BJ (cell line): Measurements from ENCODE around the gene ZKSCAN5. TPM values are rescaled to one million over a fixed set of nuclear protein-coding genes. Genes with fewer than 3 reads are reported as not detected.
"Not testable (repeated sequence)": the region's sequence is repeated elsewhere in the genome, so short reads cannot be mapped to it uniquely, and the experiment has no call there.

Experiments used
- CTCF ChIA-PET: fragments of 350-600 bp; formaldehyde crosslinking; extraction: SDS; loops from one replicate; lab custom pipeline; 2021; ENCODE audit warnings: antibody characterized with exemption, inconsistent platforms; lab: Yijun Ruan, JAX
- POLR2A ChIA-PET: fragments of 300-600 bp; sonication (Branson Sonifier 250); formaldehyde crosslinking; extraction: SDS; loops from one replicate; lab custom pipeline; 2021; ENCODE audit warnings: antibody characterized with exemption; lab: Charles Lee
- DNase-seq: peaks from one replicate; pipeline ENCODE4 v3.0.0-alpha.2; 2011; ENCODE audit warnings: low read depth
- H3K27me3 ChIP-seq: 2 replicates; pipeline ENCODE4 v1.6.0; 2011; ENCODE audit warnings: low read length; ENCODE audit not compliant: control insufficient read depth, insufficient read depth
- H3K36me3 ChIP-seq: 2 replicates; pipeline ENCODE4 v1.5.1; 2011; ENCODE audit warnings: low read length; ENCODE audit not compliant: control insufficient read depth, insufficient read depth
- H3K4me3 ChIP-seq: 2 replicates; pipeline ENCODE4 v1.5.1; 2011; ENCODE audit warnings: low read depth, mild to moderate bottlenecking, control low read depth, low read length
- polyA plus RNA-seq: library from polyadenylated mRNA; depleted of rRNA; stranded (reverse); fragments of >200 nt; gene quantifications from 2 replicates; pipeline ENCODE4 v1.2.3, GENCODE V29; 2011
- TF ChIP-seq, protein P1 (sequence below): IDR thresholded peaks from 2 replicates; pipeline ENCODE4 v1.5.1; 2011; ENCODE audit warnings: low read depth, mild to moderate bottlenecking, control low read depth, inconsistent platforms, low read length, moderate library complexity; ENCODE audit not compliant: insufficient read depth

The ZKSCAN5 gene
- polyA plus RNA-seq, 1 experiment: 9.7 TPM

GRCh38 chr7:99500637-99501009 lies 3.8 kb upstream of the ZKSCAN5 start:
- TF ChIP-seq, protein P1, sequence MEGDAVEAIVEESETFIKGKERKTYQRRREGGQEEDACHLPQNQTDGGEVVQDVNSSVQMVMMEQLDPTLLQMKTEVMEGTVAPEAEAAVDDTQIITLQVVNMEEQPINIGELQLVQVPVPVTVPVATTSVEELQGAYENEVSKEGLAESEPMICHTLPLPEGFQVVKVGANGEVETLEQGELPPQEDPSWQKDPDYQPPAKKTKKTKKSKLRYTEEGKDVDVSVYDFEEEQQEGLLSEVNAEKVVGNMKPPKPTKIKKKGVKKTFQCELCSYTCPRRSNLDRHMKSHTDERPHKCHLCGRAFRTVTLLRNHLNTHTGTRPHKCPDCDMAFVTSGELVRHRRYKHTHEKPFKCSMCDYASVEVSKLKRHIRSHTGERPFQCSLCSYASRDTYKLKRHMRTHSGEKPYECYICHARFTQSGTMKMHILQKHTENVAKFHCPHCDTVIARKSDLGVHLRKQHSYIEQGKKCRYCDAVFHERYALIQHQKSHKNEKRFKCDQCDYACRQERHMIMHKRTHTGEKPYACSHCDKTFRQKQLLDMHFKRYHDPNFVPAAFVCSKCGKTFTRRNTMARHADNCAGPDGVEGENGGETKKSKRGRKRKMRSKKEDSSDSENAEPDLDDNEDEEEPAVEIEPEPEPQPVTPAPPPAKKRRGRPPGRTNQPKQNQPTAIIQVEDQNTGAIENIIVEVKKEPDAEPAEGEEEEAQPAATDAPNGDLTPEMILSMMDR: no peak
- ChIA-PET CTCF (no interaction called here), POLR2A (no interaction called here)
- no peak for DNase-seq
- Histone ChIP-seq H3K27me3 (no peaks in the 10 kb centered on the region), H3K4me3 (peak overlapping the region; percentile 78), H3K36me3 (peaks cover 3% of the 10 kb centered on the region; the same call in 1 of the 2 replicates)

DNA sequence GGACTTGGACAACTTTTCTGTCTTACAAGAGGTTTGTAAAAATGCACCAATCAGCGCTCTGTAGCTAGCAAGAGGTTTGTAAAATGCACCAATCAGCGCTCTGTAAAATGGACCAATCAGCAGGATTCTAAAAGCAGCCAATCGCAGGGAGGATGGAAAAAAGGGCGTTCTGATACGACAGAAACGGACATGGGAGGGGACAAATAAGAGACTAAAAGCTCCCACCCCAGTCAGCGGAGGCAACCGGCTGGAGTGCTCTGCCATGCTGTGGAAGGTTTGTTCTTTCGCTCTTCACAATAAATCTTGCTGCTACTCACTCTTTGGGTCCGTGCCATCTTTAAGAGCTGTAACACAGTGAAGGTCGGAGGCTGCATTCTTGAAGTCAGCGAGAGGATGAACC lies 3.2 kb upstream of the ZKSCAN5 start:
- CTCF ChIA-PET, H3K4me3 ChIP-seq, H3K27me3 ChIP-seq, DNase-seq, H3K36me3 ChIP-seq, POLR2A ChIA-PET: not testable (repeated sequence)

DNA sequence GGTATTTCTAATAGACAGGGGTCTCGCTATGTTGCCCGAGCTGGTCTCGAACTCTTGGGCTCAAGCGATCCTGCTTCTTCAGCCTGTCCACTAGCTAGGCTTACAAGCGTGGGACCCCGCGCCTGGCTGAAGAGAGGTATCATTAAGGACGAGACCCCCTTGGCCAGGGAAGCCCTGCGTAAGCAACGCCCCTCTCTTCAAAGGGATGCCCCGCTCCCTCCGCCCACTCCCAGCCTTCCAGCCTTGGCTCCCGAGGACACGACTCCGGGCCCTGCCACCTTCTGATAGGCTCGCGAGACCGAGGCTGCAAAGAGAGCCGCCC lies 220 bp upstream of the ZKSCAN5 start:
- TF ChIP-seq, protein P1: no peak
- H3K4me3 ChIP-seq: peak overlapping the region; percentile 80
- ChIA-PET POLR2A (interaction anchor here (0.6 kb wide), 1 partner anchor 12 kb away, joined by 9 read pairs; no protein-coding TSS in a partner anchor), CTCF (interaction anchor here (0.6 kb wide), 1 partner anchor 29 kb away, joined by 3 read pairs; no protein-coding TSS in a partner anchor)
- H3K27me3 ChIP-seq: no peaks in the 10 kb centered on the region
- DNase-seq: no peak
- H3K36me3 ChIP-seq: no peaks in the 10 kb centered on the region; the same call in 1 of the 2 replicates

DNA sequence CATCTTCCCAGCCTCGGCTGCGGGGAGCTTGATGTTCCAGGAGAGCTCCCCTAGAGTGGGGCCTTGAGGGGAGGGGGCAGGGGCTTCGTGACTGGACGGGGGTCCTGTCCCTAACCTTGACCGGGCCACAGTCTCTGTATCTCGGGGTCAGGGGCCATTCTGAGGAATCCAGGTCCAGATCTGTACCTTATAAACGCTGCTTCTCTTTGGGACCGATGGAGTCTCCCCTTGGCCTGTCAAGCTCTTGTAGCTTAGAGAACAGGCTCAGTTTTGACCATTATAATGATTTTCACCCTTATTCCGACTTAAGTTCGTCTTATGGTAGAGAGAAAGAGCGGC lies 831 bp downstream of the ZKSCAN5 start:
- CTCF ChIA-PET: interaction anchor here (1.2 kb wide), 1 partner anchor 75 kb away, joined by 3 read pairs; no protein-coding TSS in a partner anchor
- Histone ChIP-seq H3K27me3 (no peaks in the 10 kb centered on the region), H3K4me3 (peak overlapping the region; percentile 80), H3K36me3 (no peaks in the 10 kb centered on the region; the same call in 1 of the 2 replicates)
- DNase-seq: no peak
- POLR2A ChIA-PET: interaction anchor here (0.6 to 0.8 kb wide), 2 partner anchors 9 to 53 kb away, joined by 4 to 5 read pairs; no protein-coding TSS in a partner anchor
- TF ChIP-seq, protein P1: no peak

- Histone ChIP-seq H3K4me3 (no peak overlapping the region), H3K36me3 (peaks cover 13% of the 10 kb centered on the region), H3K27me3 (no peaks in the 10 kb centered on the region)
- TF ChIP-seq, protein P1: no peak
- CTCF ChIA-PET: no interaction called here
- DNase-seq: no peak
- POLR2A ChIA-PET: no interaction called here
These were observed 9.6 kb downstream of the ZKSCAN5 start for GRCh38 chr7:99514050-99514449.

DNA sequence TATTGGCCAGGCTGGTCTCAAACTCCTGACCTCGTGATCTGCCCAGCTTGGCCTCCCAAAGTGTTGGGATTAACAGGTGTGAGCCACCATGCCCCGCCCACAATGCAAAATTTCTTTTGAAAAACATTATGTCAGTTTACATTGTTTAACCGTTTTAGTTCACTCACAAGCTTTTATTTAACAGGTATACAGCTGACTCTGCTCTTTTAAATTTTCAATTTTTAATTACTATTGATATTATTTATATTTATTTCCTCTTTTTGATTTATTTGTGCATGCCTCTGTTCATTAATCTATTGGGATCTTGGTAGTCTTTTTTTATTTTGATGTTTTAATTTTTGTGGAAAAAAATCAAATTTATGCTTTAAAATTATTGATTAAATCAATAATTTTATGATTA lies 16.9 kb downstream of the ZKSCAN5 start:
- TF ChIP-seq, protein P1: no peak
- DNase-seq: no peak
- no peaks in the 10 kb centered on the region for H3K27me3 ChIP-seq
- peaks cover 16% of the 10 kb centered on the region for H3K36me3 ChIP-seq
- H3K4me3 ChIP-seq: no peak overlapping the region
- CTCF ChIA-PET: interaction anchor here (0.7 to 1.4 kb wide), 2 partner anchors 12 to 1141 kb away, joined by 3 to 5 read pairs; no protein-coding TSS in a partner anchor
- POLR2A ChIA-PET: no interaction called here
